A673 (cell line): Measurements from ENCODE around the gene SLC25A25. TPM values are rescaled to one million over a fixed set of nuclear protein-coding genes. Genes with fewer than 3 reads are reported as not detected.

Source experiments
- BruUV-seq: library from RNA; stranded (reverse); fragments of 400-500 nt; replicated peaks from 2 replicates; lab custom pipeline; 2021; lab: Mats Ljungman, UMichigan
- CTCF ChIA-PET: fragments of 300-600 bp; sonication (Branson Sonifier 250); formaldehyde crosslinking; loops from one replicate; lab custom pipeline; 2022; ENCODE audit warnings: antibody characterized with exemption; lab: Charles Lee
- POLR2A ChIA-PET: fragments of 300-600 bp; sonication (Branson Sonifier 250); formaldehyde crosslinking; loops from one replicate; lab custom pipeline; 2022; ENCODE audit warnings: antibody characterized with exemption; ENCODE audit not compliant: low non-redundant PET; lab: Charles Lee
- DNase-seq: peaks from one replicate; pipeline ENCODE4 v3.0.0-alpha.2; 2015; ENCODE audit warnings: low spot score
- H3K27ac ChIP-seq: fragments of 200-600 bp; sonication (generic); 2 replicates; pipeline ENCODE4 v1.5.1; 2016; ENCODE audit warnings: mixed run types, low read depth, mild to moderate bottlenecking, mixed read lengths, antibody characterized with exemption, low read length; ENCODE audit not compliant: poor library complexity, severe bottlenecking
- H3K27me3 ChIP-seq: fragments of 200-600 bp; sonication (generic); replicated peaks from 2 replicates; pipeline ENCODE4 v1.6.1; 2017; ENCODE audit warnings: mixed run types, low read depth, mild to moderate bottlenecking, mixed read lengths, antibody characterized with exemption, low read length; ENCODE audit not compliant: insufficient read depth, poor library complexity
- H3K36me3 ChIP-seq: fragments of 200-600 bp; sonication (generic); 2 replicates; pipeline ENCODE4 v1.6.1; 2016; ENCODE audit warnings: mixed run types, mild to moderate bottlenecking, mixed read lengths, antibody characterized with exemption, low read length; ENCODE audit not compliant: insufficient read depth, poor library complexity, severe bottlenecking
- H3K4me1 ChIP-seq: fragments of 200-600 bp; sonication (generic); 2 replicates; pipeline ENCODE4 v1.6.1; 2017; ENCODE audit warnings: mixed run types, mild to moderate bottlenecking, mixed read lengths, antibody characterized with exemption, low read length; ENCODE audit not compliant: insufficient read depth, poor library complexity, severe bottlenecking
- H3K4me3 ChIP-seq: fragments of 200-600 bp; sonication (generic); 2 replicates; pipeline ENCODE4 v1.5.1; 2016; ENCODE audit warnings: low read depth, mixed run types, mild to moderate bottlenecking, mixed read lengths, low read length; ENCODE audit not compliant: poor library complexity, severe bottlenecking
- H3K9me3 ChIP-seq: fragments of 200-600 bp; sonication (generic); 2 replicates; pipeline ENCODE4 v1.6.1; 2016; ENCODE audit warnings: mixed run types, low read depth, mild to moderate bottlenecking, mixed read lengths, antibody characterized with exemption, low read length; ENCODE audit not compliant: poor library complexity, severe bottlenecking
- EZH2 ChIP-seq: fragments of 200-600 bp; sonication (generic); IDR thresholded peaks from 2 replicates; pipeline ENCODE4 v1.6.1; 2017; ENCODE audit warnings: borderline replicate concordance, low read depth, mild to moderate bottlenecking, mixed read lengths, antibody characterized with exemption, low read length; ENCODE audit not compliant: poor library complexity, severe bottlenecking
- intact Hi-C: fragments of 100-400 bp; cut with micrococcal nuclease; formaldehyde crosslinking; loops from one replicate; pipeline ENCODE4 v1.10.0; 2022; ENCODE audit not compliant: unreplicated experiment
- total RNA-seq: library from RNA; stranded (reverse); gene quantifications from 2 replicates; pipeline ENCODE4 v1.2.3, GENCODE V29; 2021
- TF ChIP-seq, protein P1 (sequence below): fragments of 300-800, 200-600 bp; sonication (generic); conservative IDR thresholded peaks from 2 replicates; pipeline ENCODE4 v1.5.1; 2017; ENCODE audit warnings: low read depth, mild to moderate bottlenecking, antibody characterized with exemption, low read length, moderate library complexity, mixed read lengths

The SLC25A25 gene
- total RNA-seq, 1 experiment from 2014 or later: 24.7 TPM

DNA sequence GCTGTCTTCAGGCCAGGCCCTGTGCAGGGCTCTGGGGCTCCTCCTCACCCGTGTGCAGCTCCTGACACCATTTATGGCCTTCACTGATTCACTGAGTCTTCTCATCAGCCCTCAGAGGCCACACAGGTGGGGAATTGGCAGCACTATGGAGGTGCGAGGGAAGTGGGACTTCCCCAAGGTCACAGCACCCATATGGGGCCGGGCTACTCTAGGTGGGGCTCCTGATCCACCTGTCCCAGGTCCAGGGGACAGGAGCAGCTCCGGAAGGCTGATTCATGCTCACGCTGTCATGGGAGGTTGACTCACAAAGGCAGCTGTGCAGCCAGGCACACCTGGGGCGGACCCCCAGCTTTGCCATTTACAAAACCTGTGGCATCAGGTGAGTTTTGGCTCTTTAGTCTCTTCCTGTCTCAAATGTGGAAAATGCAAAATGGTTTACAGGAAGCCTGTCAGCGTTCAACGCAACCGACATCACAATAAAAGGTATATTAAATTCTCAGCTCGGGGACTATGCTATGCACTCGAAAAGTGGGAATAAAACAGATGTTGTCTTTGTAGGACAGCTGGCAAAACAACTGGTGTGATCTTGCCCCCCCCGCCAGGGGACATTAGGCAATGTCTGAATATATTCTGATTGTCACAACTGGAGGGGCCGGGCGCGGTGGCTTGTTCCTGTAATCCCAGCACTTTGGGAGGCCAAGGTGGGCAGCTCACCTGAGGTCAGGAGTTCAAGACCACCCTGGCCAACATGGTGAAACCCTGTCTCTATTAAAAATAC, 15.9 kb upstream of the SLC25A25 start:
- H3K36me3 ChIP-seq: no peaks in the 10 kb centered on the region
- intact Hi-C loops: no loop called here
- BruUV-seq: no TSS peak
- H3K9me3 ChIP-seq: no peaks in the 10 kb centered on the region
- peaks cover 34% of the 10 kb centered on the region for H3K4me1 ChIP-seq
- ChIA-PET CTCF (no interaction called here), POLR2A (no interaction called here)
- TF ChIP-seq, protein P1, sequence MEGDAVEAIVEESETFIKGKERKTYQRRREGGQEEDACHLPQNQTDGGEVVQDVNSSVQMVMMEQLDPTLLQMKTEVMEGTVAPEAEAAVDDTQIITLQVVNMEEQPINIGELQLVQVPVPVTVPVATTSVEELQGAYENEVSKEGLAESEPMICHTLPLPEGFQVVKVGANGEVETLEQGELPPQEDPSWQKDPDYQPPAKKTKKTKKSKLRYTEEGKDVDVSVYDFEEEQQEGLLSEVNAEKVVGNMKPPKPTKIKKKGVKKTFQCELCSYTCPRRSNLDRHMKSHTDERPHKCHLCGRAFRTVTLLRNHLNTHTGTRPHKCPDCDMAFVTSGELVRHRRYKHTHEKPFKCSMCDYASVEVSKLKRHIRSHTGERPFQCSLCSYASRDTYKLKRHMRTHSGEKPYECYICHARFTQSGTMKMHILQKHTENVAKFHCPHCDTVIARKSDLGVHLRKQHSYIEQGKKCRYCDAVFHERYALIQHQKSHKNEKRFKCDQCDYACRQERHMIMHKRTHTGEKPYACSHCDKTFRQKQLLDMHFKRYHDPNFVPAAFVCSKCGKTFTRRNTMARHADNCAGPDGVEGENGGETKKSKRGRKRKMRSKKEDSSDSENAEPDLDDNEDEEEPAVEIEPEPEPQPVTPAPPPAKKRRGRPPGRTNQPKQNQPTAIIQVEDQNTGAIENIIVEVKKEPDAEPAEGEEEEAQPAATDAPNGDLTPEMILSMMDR: no peak
- no peak for TF ChIP-seq EZH2
- no peak overlapping the region for H3K4me3 ChIP-seq
- DNase-seq: no peak
- H3K27ac ChIP-seq: no peak overlapping the region
- H3K27me3 ChIP-seq: no peaks in the 10 kb centered on the region

DNA sequence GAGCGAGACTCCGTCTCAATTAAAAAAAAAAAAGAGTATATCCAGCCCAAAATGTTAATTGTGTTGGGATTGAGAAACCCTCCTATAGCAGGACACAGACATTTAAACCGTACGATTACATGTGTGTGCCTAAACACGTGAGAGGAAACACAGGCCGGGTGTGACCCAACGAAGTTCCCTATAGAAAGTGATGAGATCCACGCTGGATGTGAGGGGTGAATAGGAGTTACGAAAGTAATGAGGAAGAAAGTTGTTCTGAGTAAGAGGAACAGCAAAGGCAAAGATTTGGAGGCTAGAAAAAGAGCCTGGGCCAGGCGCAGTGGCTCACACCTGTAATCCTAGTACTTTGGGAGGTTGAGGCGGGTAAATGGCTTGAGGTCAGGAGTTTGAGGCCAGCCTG, 14.5 kb upstream of the SLC25A25 start:
- DNase-seq: no peak
- POLR2A ChIA-PET: no interaction called here
- Histone ChIP-seq H3K27me3 (no peaks in the 10 kb centered on the region), H3K4me1 (peaks cover 38% of the 10 kb centered on the region), H3K9me3 (no peaks in the 10 kb centered on the region), H3K4me3 (no peak overlapping the region), H3K36me3 (no peaks in the 10 kb centered on the region), H3K27ac (no peak overlapping the region)
- intact Hi-C loops: no loop called here
- TF ChIP-seq, protein P1: no peak
- TF ChIP-seq EZH2: no peak
- CTCF ChIA-PET: no interaction called here
- no TSS peak for BruUV-seq

DNA sequence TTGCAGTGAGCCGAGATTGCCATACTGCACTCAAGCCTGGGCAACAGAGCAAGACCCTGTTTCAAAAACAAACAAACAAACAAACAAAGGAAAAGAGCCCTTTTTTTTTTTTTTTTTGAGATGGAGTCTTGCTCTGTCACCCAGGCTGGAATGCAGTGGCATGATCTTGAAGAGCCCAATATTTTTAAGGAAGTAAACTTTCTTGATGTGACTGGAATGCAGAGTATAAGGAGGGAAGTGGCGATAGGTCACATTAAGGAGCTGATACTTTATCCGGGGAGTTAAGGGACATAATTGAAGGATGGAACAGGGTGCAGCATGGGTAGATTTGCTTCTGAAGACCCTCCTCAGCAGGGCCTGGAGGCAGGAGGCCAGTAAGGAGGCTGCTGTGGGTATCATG, 13.9 kb upstream of the SLC25A25 start:
- H3K27ac ChIP-seq: no peak overlapping the region
- no peak for DNase-seq
- peaks cover 38% of the 10 kb centered on the region for H3K4me1 ChIP-seq
- H3K27me3 ChIP-seq: no peaks in the 10 kb centered on the region
- H3K36me3 ChIP-seq: no peaks in the 10 kb centered on the region
- POLR2A ChIA-PET: no interaction called here
- CTCF ChIA-PET: no interaction called here
- H3K4me3 ChIP-seq: no peak overlapping the region
- BruUV-seq: no TSS peak
- intact Hi-C loops: no loop called here
- no peaks in the 10 kb centered on the region for H3K9me3 ChIP-seq
- TF ChIP-seq, protein P1: no peak
- TF ChIP-seq EZH2: no peak
